NT2/D1 (cell line): ENCODE data around the gene CDKN2B-AS1.

Experiments
- SUZ12 ChIP-seq: IDR thresholded peaks from 2 replicates; pipeline ENCODE4 v1.6.1; 2011; ENCODE audit not compliant: insufficient read length, insufficient read depth; ENCODE audit errors: extremely low read depth
- YY1 ChIP-seq: IDR thresholded peaks from 2 replicates; pipeline ENCODE4 v1.6.1; 2011; ENCODE audit not compliant: insufficient read length, insufficient read depth
- ZNF274 ChIP-seq: IDR thresholded peaks from 2 replicates; pipeline ENCODE4 v1.6.1; 2011; ENCODE audit warnings: mild to moderate bottlenecking, low read depth, low read length

DNA sequence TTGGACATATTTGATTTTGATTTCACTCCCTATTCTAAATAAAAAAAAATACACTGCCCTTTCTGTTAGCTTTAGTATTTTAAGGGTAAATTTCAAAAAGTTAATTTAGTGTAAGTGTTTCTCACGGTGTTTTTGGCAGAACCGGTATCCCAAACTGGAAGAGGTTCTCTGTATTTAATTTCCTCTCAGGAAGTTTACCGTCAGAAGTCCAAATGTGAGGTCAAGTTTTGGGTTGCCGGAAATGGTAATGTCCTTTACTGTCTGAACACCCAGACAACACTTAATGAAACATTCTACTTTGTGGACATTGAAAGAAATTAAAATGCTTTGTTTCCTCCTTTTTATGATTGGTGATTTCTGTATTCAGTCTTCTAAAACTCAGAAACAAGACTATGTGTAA lies 163.2 kb downstream of the CDKN2B-AS1 start:
- TF ChIP-seq YY1 (no peak), SUZ12 (no peak), ZNF274 (no peak)
